Measurements from ENCODE around the gene SEPTIN11.

Gene SEPTIN11

DNA sequence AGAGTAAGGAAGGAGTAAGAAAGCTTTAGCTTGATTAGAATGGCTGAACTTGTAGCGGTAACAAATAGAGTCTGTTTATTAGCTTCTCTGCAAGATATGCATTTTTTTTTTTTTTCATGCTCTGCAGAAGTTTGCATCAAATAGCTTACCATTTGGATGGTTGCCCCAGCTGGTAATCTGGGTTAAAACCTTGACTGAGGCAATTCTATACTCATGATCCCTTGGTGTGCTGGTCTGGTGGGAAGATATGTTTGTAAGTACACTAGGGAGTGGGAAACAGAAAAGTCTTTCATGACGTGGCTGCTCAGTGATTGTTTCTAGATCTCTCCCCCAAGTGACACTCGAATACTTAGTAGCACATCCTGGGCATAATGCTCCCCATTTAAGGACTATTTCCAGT, 32.1 kb downstream of the SEPTIN11 start:
- DNase-seq = no peak

DNA sequence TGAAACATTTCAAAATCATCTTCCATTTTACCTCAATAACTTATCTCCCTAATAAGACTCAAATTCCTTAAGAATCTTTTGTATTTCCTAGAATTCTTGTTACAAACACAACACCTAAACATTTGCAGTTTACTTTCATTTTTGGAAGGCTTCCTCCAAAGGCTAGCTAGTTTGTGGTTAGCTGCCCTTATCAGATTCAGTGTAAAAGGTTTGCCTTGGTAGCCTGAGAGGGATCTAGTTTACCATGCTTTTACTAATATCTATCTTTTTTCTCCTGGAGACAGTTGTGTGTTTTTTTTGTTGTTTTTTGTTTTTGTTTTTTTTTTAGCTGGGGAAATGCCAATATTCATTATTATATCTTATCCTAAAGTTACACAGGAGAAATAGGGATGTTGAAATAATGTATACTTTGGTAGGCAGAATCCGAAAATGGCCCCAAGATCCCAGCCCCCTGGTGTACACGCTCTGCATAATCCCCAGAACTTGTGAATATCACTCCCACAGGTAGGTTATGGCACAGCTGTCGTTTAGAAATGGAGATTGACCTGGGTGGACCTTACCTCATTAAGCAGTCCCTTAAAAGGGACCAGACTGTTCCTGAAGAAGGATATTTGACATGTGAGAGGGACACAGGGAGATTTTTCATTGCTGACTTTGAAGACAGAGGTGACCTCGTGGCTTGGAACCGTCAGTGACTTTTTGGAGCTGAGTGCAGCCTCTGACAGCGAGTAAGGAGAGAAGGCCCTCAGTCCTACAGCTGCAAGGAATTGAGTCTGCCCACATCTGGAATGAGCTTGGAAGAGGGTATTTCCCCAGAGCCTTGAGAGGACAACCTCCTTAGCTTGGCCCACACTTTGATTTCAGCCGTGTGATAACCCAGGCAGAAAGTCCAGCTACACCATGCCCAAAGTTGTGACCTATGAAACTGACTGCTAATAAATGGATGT, 33.4 kb downstream of the SEPTIN11 start:
- DNase-seq = no peak

GRCh38 chr4:76984127-76984526, 34.6 kb downstream of the SEPTIN11 start:
- DNase-seq = no peak

- no peak for DNase-seq
These were observed 35.2 kb downstream of the SEPTIN11 start for GRCh38 chr4:76984788-76985211.

- no peak for DNase-seq
These were observed 37.6 kb downstream of the SEPTIN11 start for GRCh38 chr4:76987153-76987591.

DNA sequence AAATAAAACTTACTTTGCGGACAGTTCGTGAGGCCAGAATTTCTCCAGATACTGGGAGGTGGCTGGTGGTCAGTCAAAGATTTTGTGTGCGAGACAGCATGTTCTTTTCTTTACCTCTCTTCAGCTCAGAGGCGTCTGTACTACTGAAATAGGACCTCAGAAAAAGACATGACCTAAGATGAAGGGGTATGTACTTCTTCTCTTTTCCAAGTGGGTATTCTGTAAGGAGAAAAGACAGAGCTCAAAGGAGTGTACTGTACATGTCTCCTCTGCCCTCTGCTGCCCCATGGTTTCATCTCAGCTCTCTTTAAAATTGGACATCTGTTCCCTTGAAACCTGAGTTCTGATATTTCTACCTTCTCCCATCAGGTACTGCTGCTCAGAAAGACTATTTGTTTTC, 38.1 kb downstream of the SEPTIN11 start:
- DNase-seq = no peak

DNA sequence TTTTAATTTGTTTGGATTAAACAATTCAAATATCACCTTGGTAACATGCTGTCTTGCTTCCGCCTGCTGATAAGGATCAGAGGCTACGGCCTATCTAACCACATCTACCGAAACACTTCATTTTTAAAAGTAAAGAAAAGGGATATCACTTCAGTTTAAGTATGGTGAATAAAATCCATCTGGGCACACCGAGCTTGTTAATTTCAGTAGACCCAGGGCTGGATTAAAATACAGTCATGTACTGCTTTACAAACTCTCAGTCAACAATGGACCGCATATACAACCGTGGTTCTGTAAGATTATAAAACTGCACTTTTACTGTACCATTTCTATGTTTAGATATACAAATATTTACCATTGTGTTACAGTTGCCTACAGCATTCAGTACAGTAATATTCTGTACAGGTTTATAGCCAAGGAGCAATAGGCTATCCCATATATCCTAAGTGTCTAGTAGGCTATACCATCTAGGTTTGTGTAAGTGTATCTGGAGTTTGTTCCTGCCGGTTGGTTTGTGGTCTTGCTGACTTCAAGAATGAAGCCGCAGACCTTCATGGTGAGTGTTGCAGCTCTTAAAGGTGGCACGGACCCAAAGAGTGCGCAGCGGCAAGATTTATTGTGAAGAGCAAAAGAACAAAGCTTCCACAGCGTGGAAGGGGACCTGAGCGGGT, 40.0 kb downstream of the SEPTIN11 start:
- peak; percentile 23 for DNase-seq

- DNase-seq = no peak
These were observed 40.9 kb downstream of the SEPTIN11 start for GRCh38 chr4:76990288-76991080.

DNA sequence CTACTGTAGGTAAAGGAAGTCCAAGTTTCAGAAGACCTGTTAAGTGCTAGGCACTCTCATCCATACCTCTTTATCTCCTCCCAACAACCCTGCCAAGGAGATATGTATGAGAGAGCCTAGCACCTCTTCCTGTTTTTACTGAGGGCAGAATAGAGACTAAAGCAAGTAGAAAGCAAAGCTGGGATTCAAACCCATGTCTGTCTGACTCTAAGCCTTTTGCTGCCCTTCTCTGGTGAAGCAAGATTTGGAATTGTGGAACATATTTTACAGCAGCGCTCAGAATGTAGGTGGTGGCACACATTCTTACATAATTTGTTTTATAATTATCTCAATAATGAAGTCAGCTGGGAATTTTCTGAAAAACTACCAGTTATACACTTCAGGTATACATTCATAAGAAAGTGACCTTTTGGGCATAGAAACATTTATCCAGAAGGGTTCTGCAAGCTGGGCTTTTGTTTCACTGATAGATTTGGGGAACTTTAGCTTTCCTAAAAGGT, 41.7 kb downstream of the SEPTIN11 start:
- DNase-seq = no peak

GRCh38 chr4:76993787-76994641, 44.5 kb downstream of the SEPTIN11 start:
- DNase-seq = no peak

DNA sequence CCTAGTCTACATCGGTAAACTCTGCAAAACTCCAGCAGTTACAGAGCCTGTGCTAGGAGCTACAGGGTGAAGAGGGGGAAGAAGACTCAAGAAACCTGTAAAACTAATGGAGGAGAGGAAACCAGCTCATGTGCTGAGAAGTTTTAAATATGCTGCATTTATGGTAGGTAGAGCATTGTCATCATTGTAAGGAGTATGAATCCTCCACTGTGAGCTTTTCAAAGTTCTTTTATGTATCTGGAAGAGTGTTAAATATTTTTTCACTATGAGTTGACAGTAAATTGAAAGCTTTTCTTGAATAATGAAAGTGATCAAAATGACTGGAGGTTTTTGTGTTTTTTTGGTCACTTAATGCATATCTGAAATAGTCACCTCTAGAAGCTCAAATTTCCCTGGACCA, 46.2 kb downstream of the SEPTIN11 start:
- DNase-seq = no peak

GRCh38 chr4:76996445-76996844, 46.9 kb downstream of the SEPTIN11 start:
- no peak for DNase-seq

GRCh38 chr4:76997077-76997476, 47.5 kb downstream of the SEPTIN11 start:
- DNase-seq = no peak

GRCh38 chr4:76997532-76997931, 48.0 kb downstream of the SEPTIN11 start:
- no peak for DNase-seq

- DNase-seq = no peak
These were observed 48.8 kb downstream of the SEPTIN11 start for GRCh38 chr4:76998251-76998901.
